ENCODE results near the gene SNUPN.

- TF ChIP-seq EZH2 (IDR thresholded peaks at IDR 0.05; ENCODE audit: low read depth, low read length, severe bottlenecking) (no peak), POLR2AphosphoS5 (IDR thresholded peaks at IDR 0.05; ENCODE audit: low read depth, low read length) (no peak), EGR1 (IDR thresholded peaks at IDR 0.05; ENCODE audit: borderline replicate concordance, low read depth, low read length) (no peak)
These were observed 5.3 kb downstream of the SNUPN start for GRCh38 chr15:75620058-75620820.

All from H1 (cell line).